Spinal cord (tissue), 10 donors: ENCODE data around the gene GRK6. TPM values are rescaled to one million over a fixed set of nuclear protein-coding genes. Genes with fewer than 3 reads are reported as not detected.

Experiments used
- DNase-seq, 6 donors: peaks; one replicate each; pipeline versions ENCODE4 v3.0.0 to v3.0.0-alpha.2; 2013 to 2015; ENCODE audit warnings: low spot score in 6 of 6, low read depth in 4 of 6
- H3K27ac ChIP-seq: one replicate; pipeline ENCODE4 v1.5.1; 2013; ENCODE audit warnings: low read depth, low read length, control low read depth
- H3K27me3 ChIP-seq: one replicate; pipeline ENCODE4 v1.6.1; 2013; ENCODE audit warnings: low read length; ENCODE audit not compliant: control insufficient read depth, insufficient read depth
- H3K36me3 ChIP-seq: one replicate; pipeline ENCODE4 v1.6.1; 2013; ENCODE audit warnings: low read length; ENCODE audit not compliant: control insufficient read depth, insufficient read depth
- H3K4me1 ChIP-seq: one replicate; pipeline ENCODE4 v1.6.1; 2013; ENCODE audit warnings: low read length; ENCODE audit not compliant: control insufficient read depth, insufficient read depth
- H3K4me3 ChIP-seq: one replicate; pipeline ENCODE4 v1.5.1; 2013; ENCODE audit warnings: low read depth, low read length, control low read depth
- H3K9me3 ChIP-seq: one replicate; pipeline ENCODE4 v1.6.1; 2013; ENCODE audit warnings: low read length; ENCODE audit not compliant: control insufficient read depth, insufficient read depth
- WGBS: methylation state at CpG from one replicate; pipeline ENCODE4 v1.1.5; 2013; ENCODE audit warnings: missing lambda C conversion rate; ENCODE audit not compliant: insufficient coverage; 5-methylcytosine and 5-hydroxymethylcytosine counted together
- polyA plus RNA-seq, 2 donors: library from polyadenylated mRNA; unstranded; fragments of 120-200 nt; gene quantifications; one replicate each; pipeline ENCODE4 v1.2.1, GENCODE V29; 2013; ENCODE audit not compliant: insufficient read length in 2 of 2
- total RNA-seq, 2 donors: library from RNA; depleted of rRNA in 1 of 2; stranded (reverse); fragments of 120-200 nt in 1 of 2; fragments of >200 nt in 1 of 2; gene quantifications; one replicate each; pipeline versions ENCODE4 v1.2.3 to v1.2.4, GENCODE V29; 2013 to 2014
- donor health status: healthy.

Gene GRK6
- total and polyA plus RNA-seq, 4 donors: 16.7 to 42.4 (median 32.2) TPM

GRCh38 chr5:177430972-177431316, 4.5 kb downstream of the GRK6 start:
- no peak for DNase-seq
- no peaks in the 10 kb centered on the region for H3K9me3 ChIP-seq
- H3K27ac ChIP-seq: no peak overlapping the region
- no peak overlapping the region for H3K4me3 ChIP-seq
- H3K36me3 ChIP-seq: peaks cover 67% of the 10 kb centered on the region
- no peaks in the 10 kb centered on the region for H3K27me3 ChIP-seq
- WGBS: 80% methylated on average over 7 of the region's 7 CpGs
- peaks cover 47% of the 10 kb centered on the region for H3K4me1 ChIP-seq

DNA sequence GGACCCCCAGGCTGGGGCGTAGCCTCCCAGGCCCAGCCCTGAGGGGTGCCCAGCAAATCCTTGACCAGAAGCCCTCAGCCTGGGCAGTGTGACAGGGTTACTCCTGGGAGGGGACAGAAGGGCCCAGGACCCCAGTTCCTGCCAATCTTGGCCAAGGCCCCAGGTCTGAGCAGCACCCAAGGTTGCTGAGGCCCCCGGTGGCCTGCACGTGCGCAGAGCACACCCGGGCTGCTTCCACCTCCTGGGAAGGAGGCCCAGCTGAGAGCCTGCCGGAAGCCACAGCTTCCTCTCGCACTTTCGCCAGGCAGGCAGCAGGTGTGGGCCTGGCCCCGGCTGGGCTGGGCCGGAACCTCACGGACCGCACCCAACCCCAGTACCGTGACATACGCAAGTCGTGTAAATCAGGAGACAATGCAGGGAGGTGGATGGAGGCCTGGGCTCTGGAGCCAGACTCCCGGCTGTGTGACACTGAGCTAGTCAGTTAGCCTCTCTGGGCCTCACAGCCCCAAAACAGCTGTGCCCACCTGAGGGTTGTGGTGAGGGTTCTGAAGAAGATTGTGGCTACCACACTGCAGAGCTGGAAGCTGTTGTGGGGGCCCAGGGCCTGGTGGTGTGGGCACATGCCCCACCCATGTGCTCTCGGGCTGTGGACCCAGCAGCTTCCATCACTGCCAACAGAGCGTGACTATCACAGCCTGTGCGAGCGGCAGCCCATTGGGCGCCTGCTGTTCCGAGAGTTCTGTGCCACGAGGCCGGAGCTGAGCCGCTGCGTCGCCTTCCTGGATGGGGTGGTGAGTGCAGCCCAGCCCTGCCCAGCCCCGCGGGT, 5.1 kb downstream of the GRK6 start:
- Histone ChIP-seq H3K9me3 (no peaks in the 10 kb centered on the region), H3K27me3 (no peaks in the 10 kb centered on the region), H3K36me3 (peaks cover 73% of the 10 kb centered on the region), H3K27ac (no peak overlapping the region), H3K4me1 (peaks cover 47% of the 10 kb centered on the region), H3K4me3 (no peak overlapping the region)
- WGBS: 89% methylated on average over 24 of the region's 29 CpGs
- DNase-seq: no peak

- H3K4me1 ChIP-seq: peaks cover 42% of the 10 kb centered on the region
- H3K27me3 ChIP-seq: no peaks in the 10 kb centered on the region
- H3K36me3 ChIP-seq: peaks cover 80% of the 10 kb centered on the region
- H3K9me3 ChIP-seq: no peaks in the 10 kb centered on the region
- no peak overlapping the region for H3K27ac ChIP-seq
- H3K4me3 ChIP-seq: no peak overlapping the region
- peak in 1 of 6 donors; percentile 43 for DNase-seq
- WGBS: 76% methylated on average over 17 of the region's 18 CpGs
These were observed 5.8 kb downstream of the GRK6 start for GRCh38 chr5:177432143-177432838.

GRCh38 chr5:177432839-177433657, 6.6 kb downstream of the GRK6 start:
- 91% methylated on average over 23 of the region's 25 CpGs for WGBS
- no peak overlapping the region for H3K4me3 ChIP-seq
- peaks cover 34% of the 10 kb centered on the region for H3K4me1 ChIP-seq
- DNase-seq: no peak
- peaks cover 87% of the 10 kb centered on the region for H3K36me3 ChIP-seq
- H3K27me3 ChIP-seq: no peaks in the 10 kb centered on the region
- no peaks in the 10 kb centered on the region for H3K9me3 ChIP-seq
- no peak overlapping the region for H3K27ac ChIP-seq

GRCh38 chr5:177433658-177434217, 7.3 kb downstream of the GRK6 start:
- Histone ChIP-seq H3K9me3 (no peaks in the 10 kb centered on the region), H3K27me3 (no peaks in the 10 kb centered on the region), H3K36me3 (peaks cover 89% of the 10 kb centered on the region), H3K4me3 (no peak overlapping the region), H3K27ac (no peak overlapping the region), H3K4me1 (peaks cover 28% of the 10 kb centered on the region)
- WGBS: 96% methylated on average over 26 of the region's 29 CpGs
- DNase-seq: no peak

DNA sequence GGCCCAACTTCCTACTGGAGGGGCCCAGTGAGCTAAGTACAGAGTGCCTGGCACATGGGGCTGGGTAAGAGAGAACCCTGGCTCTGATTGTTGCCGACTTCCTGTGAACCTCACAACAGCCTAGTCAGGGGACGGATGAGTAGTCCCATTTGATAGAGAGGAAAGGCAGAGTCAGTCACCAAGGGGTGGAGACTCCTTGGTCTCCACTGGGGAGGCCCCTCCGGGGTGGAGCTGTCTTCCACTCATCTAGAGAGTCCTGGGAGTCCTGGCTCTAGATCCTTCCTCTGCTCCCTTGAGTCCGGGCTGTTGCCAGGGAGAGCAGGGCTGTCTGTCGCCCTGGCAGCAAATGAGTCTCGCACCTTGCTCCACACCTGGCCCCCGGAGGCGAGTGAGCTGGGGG, 8.0 kb downstream of the GRK6 start:
- Histone ChIP-seq H3K27ac (no peak overlapping the region), H3K36me3 (peaks cover 89% of the 10 kb centered on the region), H3K27me3 (no peaks in the 10 kb centered on the region), H3K4me3 (no peak overlapping the region), H3K9me3 (no peaks in the 10 kb centered on the region), H3K4me1 (peaks cover 21% of the 10 kb centered on the region)
- DNase-seq: no peak
- WGBS: 94% methylated on average over 8 of the region's 8 CpGs

DNA sequence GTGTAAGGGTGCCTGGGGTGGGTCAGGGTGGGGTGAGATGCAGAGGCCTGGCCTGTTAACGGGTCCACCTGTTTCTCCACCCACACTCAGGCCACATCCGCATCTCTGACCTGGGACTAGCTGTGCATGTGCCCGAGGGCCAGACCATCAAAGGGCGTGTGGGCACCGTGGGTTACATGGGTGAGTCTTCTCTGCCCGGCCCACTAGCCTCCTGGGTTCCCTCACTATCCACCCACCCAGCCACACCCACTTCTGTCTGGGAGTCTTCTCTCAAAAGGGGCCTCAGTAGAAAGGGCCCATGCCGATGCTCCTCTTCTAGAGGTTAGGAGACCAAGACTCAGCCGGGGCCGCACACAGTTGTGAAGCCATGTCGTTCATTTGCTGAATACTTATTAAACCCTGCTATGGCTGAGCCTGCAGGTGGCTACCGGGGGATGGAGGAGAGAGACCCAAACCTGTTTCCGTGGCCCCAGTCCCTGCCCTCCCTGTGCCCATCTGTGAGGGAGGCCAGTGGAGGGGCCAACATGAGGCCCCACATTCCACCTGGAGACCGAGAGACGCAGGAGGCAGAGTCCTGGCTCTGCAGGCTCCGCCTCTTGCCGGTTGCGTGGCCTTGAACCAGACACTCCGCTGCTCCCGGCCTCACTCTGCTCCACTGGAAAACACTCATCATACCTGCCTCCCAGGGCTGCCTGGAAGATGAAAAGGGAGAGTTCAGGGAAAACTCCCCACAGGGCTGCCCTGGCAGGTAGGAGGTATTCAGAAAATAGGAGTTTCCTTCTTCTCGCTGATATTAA, 8.7 kb downstream of the GRK6 start:
- Histone ChIP-seq H3K27ac (no peak overlapping the region), H3K27me3 (no peaks in the 10 kb centered on the region), H3K4me3 (no peak overlapping the region), H3K4me1 (peaks cover 14% of the 10 kb centered on the region), H3K36me3 (peaks cover 87% of the 10 kb centered on the region), H3K9me3 (no peaks in the 10 kb centered on the region)
- no peak for DNase-seq
- whole genome bisulfite sequencing: 92% methylated on average over 13 of the region's 20 CpGs

GRCh38 chr5:177435847-177436536, 9.5 kb downstream of the GRK6 start:
- 92% methylated on average over 29 of the region's 37 CpGs for WGBS
- DNase-seq: no peak
- Histone ChIP-seq H3K4me1 (peaks cover 14% of the 10 kb centered on the region), H3K4me3 (no peak overlapping the region), H3K36me3 (peaks cover 87% of the 10 kb centered on the region), H3K27me3 (no peaks in the 10 kb centered on the region), H3K9me3 (no peaks in the 10 kb centered on the region), H3K27ac (no peak overlapping the region)
